KMS-11 (cell line): ENCODE data around the gene MAP7D3.

ENCODE experiments used
- H2AFZ ChIP-seq: fragments of 200-600 bp; sonication (generic); 2 replicates; pipeline ENCODE4 v1.6.1; 2016; ENCODE audit warnings: antibody characterized with exemption, mixed run types, low read depth
- H3K27ac ChIP-seq: fragments of 200-600 bp; sonication (generic); 2 replicates; pipeline ENCODE4 v1.6.1; 2016; ENCODE audit warnings: mild to moderate bottlenecking, mixed run types
- H3K27me3 ChIP-seq: fragments of 200-600 bp; sonication (generic); 2 replicates; pipeline ENCODE4 v1.6.1; 2017; ENCODE audit warnings: mild to moderate bottlenecking, low read depth, mixed run types, moderate library complexity; ENCODE audit not compliant: insufficient read depth
- H3K36me3 ChIP-seq: fragments of 200-600 bp; sonication (generic); 2 replicates; pipeline ENCODE4 v1.6.1; 2017; ENCODE audit warnings: mild to moderate bottlenecking, mixed run types; ENCODE audit not compliant: insufficient read depth
- H3K4me1 ChIP-seq: fragments of 200-600 bp; sonication (generic); 2 replicates; pipeline ENCODE4 v1.6.1; 2016; ENCODE audit warnings: mild to moderate bottlenecking, low read depth, mixed run types; ENCODE audit not compliant: poor library complexity, severe bottlenecking
- H3K4me2 ChIP-seq: fragments of 200-600 bp; sonication (generic); 2 replicates; pipeline ENCODE4 v1.7.0; 2016; ENCODE audit warnings: mild to moderate bottlenecking, mixed run types
- H3K4me3 ChIP-seq: fragments of 200-600 bp; sonication (generic); IDR thresholded peaks from 2 replicates; pipeline ENCODE4 v1.6.1; 2017; ENCODE audit warnings: low read depth, low read length, mixed read lengths; ENCODE audit not compliant: insufficient read depth
- H3K79me2 ChIP-seq: fragments of 200-600 bp; sonication (generic); 2 replicates; pipeline ENCODE4 v1.6.1; 2016; ENCODE audit warnings: low read depth, mixed run types; ENCODE audit not compliant: insufficient read depth
- H3K9ac ChIP-seq: fragments of 200-600 bp; sonication (generic); 2 replicates; pipeline ENCODE4 v1.6.1; 2016; ENCODE audit warnings: mild to moderate bottlenecking, mixed run types
- H4K20me1 ChIP-seq: fragments of 200-600 bp; sonication (generic); 2 replicates; pipeline ENCODE4 v1.6.1; 2016; ENCODE audit warnings: mild to moderate bottlenecking, mixed run types; ENCODE audit not compliant: insufficient read depth
- TF ChIP-seq, protein P1 (sequence below): fragments of 200-600 bp; sonication (generic); conservative IDR thresholded peaks from 2 replicates; pipeline ENCODE4 v1.6.1; 2017; ENCODE audit warnings: low read depth, mild to moderate bottlenecking, antibody characterized with exemption, low read length, moderate library complexity, mixed read lengths

MAP7D3 gene

DNA sequence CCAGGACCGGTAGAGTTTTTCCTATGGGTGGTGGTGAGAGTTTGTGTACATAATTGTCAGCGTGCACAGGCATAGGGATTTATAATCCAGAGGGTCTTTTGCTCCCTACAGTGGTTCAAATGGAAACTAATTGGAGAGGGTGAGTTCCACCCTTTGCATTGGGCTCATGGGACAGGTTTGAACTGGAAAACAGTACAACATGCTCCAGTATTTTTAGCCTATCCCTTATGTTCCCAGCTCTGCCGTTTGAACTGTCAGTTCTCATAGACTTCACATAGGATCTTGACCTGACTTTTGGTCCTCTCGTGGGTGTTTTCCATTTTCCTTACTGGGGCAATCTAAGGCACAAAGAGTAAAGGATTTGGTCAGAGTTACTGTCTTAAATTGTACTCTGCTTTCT, 72.1 kb downstream of the MAP7D3 start:
- Histone ChIP-seq H3K9ac (no peak overlapping the region), H3K27me3 (no peaks in the 10 kb centered on the region), H3K4me3 (no peak overlapping the region), H2AFZ (no peak overlapping the region), H3K27ac (no peak overlapping the region), H4K20me1 (no peaks in the 10 kb centered on the region), H3K4me1 (no peaks in the 10 kb centered on the region), H3K36me3 (no peaks in the 10 kb centered on the region), H3K79me2 (no peaks in the 10 kb centered on the region), H3K4me2 (no peak overlapping the region)
- TF ChIP-seq, protein P1, sequence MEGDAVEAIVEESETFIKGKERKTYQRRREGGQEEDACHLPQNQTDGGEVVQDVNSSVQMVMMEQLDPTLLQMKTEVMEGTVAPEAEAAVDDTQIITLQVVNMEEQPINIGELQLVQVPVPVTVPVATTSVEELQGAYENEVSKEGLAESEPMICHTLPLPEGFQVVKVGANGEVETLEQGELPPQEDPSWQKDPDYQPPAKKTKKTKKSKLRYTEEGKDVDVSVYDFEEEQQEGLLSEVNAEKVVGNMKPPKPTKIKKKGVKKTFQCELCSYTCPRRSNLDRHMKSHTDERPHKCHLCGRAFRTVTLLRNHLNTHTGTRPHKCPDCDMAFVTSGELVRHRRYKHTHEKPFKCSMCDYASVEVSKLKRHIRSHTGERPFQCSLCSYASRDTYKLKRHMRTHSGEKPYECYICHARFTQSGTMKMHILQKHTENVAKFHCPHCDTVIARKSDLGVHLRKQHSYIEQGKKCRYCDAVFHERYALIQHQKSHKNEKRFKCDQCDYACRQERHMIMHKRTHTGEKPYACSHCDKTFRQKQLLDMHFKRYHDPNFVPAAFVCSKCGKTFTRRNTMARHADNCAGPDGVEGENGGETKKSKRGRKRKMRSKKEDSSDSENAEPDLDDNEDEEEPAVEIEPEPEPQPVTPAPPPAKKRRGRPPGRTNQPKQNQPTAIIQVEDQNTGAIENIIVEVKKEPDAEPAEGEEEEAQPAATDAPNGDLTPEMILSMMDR = no peak

DNA sequence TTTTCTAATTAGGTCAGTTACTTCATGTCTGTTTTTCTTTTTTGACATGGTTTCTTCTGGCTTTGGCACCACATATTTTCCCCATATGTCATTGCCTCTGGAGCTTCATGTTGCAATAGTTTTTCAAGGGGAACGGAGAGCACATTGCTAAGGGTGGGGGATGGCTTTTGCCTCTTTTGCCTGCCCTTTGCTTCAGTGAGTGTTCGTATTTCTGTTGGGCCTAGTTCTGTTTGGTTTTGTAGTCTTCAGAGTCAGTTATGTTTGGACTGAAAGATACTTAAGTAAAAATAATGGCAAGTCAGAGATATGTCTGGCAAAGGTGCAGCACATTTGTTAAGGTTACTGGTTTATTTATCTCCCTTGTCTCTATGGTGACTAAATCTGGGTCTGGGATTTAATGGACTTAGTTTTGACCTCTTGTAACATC, 74.8 kb downstream of the MAP7D3 start:
- H4K20me1 ChIP-seq = no peaks in the 10 kb centered on the region
- no peak overlapping the region for H2AFZ ChIP-seq
- H3K4me1 ChIP-seq = no peaks in the 10 kb centered on the region
- no peak overlapping the region for H3K4me3 ChIP-seq
- no peaks in the 10 kb centered on the region for H3K79me2 ChIP-seq
- TF ChIP-seq, protein P1 = no peak
- no peaks in the 10 kb centered on the region for H3K27me3 ChIP-seq
- H3K36me3 ChIP-seq = no peaks in the 10 kb centered on the region
- H3K9ac ChIP-seq = no peak overlapping the region
- H3K27ac ChIP-seq = no peak overlapping the region
- no peak overlapping the region for H3K4me2 ChIP-seq

DNA sequence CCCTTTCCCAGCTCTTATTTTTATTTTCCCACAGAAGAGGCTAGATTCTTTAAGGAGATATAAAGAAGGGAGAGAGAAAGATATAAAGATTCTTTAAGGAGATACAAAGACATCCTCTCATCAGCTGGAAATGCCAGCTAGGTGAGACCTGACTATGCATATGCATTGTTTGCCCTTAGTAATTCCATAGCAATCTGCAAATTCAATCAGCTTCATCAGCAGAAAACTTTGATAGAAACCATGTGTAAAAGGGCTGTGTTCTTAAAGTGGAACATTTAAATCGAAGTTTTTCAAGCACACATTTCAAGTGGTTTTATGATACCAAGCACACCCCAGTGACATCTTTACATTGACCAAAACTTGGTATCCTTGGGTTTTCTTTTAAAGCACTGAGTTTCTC, 79.8 kb downstream of the MAP7D3 start:
- H3K27ac ChIP-seq = no peak overlapping the region
- H3K4me3 ChIP-seq = no peak overlapping the region
- TF ChIP-seq, protein P1 = no peak
- H3K36me3 ChIP-seq = no peaks in the 10 kb centered on the region
- no peaks in the 10 kb centered on the region for H3K4me1 ChIP-seq
- H3K27me3 ChIP-seq = no peaks in the 10 kb centered on the region
- no peak overlapping the region for H3K9ac ChIP-seq
- no peaks in the 10 kb centered on the region for H3K79me2 ChIP-seq
- no peak overlapping the region for H2AFZ ChIP-seq
- H3K4me2 ChIP-seq = no peak overlapping the region
- H4K20me1 ChIP-seq = no peaks in the 10 kb centered on the region

DNA sequence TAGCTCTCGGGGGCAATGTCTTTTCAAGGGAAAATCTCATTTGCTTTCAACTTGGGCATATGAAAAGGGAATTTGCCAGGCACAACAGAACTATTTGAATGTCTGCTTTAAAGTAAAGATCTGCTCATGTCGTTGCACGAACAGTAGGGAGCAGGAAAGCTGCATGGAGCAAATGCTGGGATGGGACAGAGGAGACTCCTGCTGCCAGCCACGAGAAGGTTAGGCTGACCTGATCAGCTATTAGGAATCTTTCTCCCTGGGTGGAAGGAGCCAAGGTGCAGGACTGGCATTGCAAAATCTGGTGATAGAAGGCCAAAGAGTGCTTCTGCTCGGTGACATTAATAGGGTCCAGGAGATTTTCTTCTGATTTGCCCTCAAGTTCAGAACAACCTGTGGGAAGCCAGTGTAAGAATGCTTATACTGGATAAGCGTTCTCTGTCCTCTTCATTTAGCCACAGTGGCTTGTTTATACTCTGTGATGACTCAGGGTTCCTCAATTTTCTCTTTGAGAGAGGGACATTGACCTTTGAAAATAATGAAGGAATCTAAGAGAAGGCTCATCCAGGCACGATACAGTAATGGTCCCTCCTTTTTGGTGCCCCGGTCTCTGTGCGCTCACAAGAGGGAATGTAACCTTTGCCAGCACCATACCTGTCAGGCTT, 80.9 kb downstream of the MAP7D3 start:
- Histone ChIP-seq H3K4me2 (no peak overlapping the region), H3K27me3 (no peaks in the 10 kb centered on the region), H2AFZ (no peak overlapping the region), H3K4me1 (no peaks in the 10 kb centered on the region), H3K79me2 (no peaks in the 10 kb centered on the region), H3K36me3 (no peaks in the 10 kb centered on the region), H4K20me1 (no peaks in the 10 kb centered on the region), H3K9ac (no peak overlapping the region), H3K4me3 (no peak overlapping the region), H3K27ac (no peak overlapping the region)
- TF ChIP-seq, protein P1 = no peak
